HL-60 (cell line): ENCODE results near the gene ABCB1.

Experiments used
- DNase-seq, 2 experiments: peaks; one replicate each; pipeline ENCODE4 v3.0.0-alpha.2; 2010 to 2020; ENCODE audit warnings: low read depth in 1 of 2, low spot score in 1 of 2
- H3K27ac ChIP-seq: fragments of 250-450 bp; sonication (Bioruptor Pico); replicated peaks from 2 replicates; pipeline ENCODE4 v1.5.1; 2020; ENCODE audit warnings: mild to moderate bottlenecking, moderate library complexity
- H3K27me3 ChIP-seq: fragments of 250-450 bp; sonication (Bioruptor Pico); 2 replicates; pipeline ENCODE4 v1.5.1; 2021; ENCODE audit warnings: mild to moderate bottlenecking, moderate library complexity; ENCODE audit not compliant: insufficient read depth, poor library complexity, severe bottlenecking
- H3K4me3 ChIP-seq: replicated peaks from 2 replicates; pipeline ENCODE4 v1.5.1; 2011; ENCODE audit warnings: mild to moderate bottlenecking, control low read depth, low read length; ENCODE audit not compliant: insufficient read depth
- GABPA ChIP-seq: IDR thresholded peaks from 2 replicates; pipeline ENCODE4 v1.6.1; 2012; ENCODE audit warnings: low read depth
- POLR2AphosphoS5 ChIP-seq: IDR thresholded peaks from 2 replicates; pipeline ENCODE4 v1.6.1; 2012; ENCODE audit warnings: low read depth
- SPI1 ChIP-seq: IDR thresholded peaks from 2 replicates; pipeline ENCODE4 v1.6.1; 2012; ENCODE audit warnings: low read depth, mild to moderate bottlenecking, borderline replicate concordance
- TF ChIP-seq, protein P1 (sequence below): IDR thresholded peaks from one replicate; pipeline ENCODE4 v1.5.1; 2011; ENCODE audit warnings: low read length, control low read depth, inconsistent platforms; ENCODE audit not compliant: insufficient read depth
- TF ChIP-seq, protein P2 (sequence below): IDR thresholded peaks from 2 replicates; pipeline ENCODE4 v1.6.1; 2012; ENCODE audit warnings: low read depth; ENCODE audit not compliant: insufficient replicate concordance

ABCB1 gene

DNA sequence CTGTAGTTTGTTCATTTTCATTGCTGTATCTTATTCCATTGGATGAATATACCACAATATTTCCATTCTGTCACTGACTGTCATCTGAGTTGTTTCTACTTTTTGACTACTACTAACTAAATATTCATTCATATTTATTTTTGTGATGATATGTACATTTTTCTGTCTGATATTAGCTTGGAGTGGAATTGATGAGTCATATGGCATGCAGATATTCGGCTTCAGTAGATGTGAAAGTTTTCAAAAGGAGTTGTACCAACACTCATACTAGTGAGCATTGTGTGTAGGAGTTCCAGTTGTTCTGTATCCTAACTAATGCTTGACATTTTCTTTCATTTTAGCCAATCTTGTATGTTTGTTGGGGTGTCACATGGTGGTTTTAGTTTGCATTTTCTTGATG is 35.2 kb upstream of the ABCB1 start:
- Histone ChIP-seq H3K27me3 (peaks cover 2% of the 10 kb centered on the region), H3K4me3 (no peak overlapping the region), H3K27ac (no peak overlapping the region)
- DNase-seq: no peak
- TF ChIP-seq POLR2AphosphoS5: no peak
- no peak for TF ChIP-seq SPI1
- no peak for TF ChIP-seq GABPA
- TF ChIP-seq, protein P1, sequence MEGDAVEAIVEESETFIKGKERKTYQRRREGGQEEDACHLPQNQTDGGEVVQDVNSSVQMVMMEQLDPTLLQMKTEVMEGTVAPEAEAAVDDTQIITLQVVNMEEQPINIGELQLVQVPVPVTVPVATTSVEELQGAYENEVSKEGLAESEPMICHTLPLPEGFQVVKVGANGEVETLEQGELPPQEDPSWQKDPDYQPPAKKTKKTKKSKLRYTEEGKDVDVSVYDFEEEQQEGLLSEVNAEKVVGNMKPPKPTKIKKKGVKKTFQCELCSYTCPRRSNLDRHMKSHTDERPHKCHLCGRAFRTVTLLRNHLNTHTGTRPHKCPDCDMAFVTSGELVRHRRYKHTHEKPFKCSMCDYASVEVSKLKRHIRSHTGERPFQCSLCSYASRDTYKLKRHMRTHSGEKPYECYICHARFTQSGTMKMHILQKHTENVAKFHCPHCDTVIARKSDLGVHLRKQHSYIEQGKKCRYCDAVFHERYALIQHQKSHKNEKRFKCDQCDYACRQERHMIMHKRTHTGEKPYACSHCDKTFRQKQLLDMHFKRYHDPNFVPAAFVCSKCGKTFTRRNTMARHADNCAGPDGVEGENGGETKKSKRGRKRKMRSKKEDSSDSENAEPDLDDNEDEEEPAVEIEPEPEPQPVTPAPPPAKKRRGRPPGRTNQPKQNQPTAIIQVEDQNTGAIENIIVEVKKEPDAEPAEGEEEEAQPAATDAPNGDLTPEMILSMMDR: no peak
- TF ChIP-seq, protein P2, sequence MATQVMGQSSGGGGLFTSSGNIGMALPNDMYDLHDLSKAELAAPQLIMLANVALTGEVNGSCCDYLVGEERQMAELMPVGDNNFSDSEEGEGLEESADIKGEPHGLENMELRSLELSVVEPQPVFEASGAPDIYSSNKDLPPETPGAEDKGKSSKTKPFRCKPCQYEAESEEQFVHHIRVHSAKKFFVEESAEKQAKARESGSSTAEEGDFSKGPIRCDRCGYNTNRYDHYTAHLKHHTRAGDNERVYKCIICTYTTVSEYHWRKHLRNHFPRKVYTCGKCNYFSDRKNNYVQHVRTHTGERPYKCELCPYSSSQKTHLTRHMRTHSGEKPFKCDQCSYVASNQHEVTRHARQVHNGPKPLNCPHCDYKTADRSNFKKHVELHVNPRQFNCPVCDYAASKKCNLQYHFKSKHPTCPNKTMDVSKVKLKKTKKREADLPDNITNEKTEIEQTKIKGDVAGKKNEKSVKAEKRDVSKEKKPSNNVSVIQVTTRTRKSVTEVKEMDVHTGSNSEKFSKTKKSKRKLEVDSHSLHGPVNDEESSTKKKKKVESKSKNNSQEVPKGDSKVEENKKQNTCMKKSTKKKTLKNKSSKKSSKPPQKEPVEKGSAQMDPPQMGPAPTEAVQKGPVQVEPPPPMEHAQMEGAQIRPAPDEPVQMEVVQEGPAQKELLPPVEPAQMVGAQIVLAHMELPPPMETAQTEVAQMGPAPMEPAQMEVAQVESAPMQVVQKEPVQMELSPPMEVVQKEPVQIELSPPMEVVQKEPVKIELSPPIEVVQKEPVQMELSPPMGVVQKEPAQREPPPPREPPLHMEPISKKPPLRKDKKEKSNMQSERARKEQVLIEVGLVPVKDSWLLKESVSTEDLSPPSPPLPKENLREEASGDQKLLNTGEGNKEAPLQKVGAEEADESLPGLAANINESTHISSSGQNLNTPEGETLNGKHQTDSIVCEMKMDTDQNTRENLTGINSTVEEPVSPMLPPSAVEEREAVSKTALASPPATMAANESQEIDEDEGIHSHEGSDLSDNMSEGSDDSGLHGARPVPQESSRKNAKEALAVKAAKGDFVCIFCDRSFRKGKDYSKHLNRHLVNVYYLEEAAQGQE: no peak

DNA sequence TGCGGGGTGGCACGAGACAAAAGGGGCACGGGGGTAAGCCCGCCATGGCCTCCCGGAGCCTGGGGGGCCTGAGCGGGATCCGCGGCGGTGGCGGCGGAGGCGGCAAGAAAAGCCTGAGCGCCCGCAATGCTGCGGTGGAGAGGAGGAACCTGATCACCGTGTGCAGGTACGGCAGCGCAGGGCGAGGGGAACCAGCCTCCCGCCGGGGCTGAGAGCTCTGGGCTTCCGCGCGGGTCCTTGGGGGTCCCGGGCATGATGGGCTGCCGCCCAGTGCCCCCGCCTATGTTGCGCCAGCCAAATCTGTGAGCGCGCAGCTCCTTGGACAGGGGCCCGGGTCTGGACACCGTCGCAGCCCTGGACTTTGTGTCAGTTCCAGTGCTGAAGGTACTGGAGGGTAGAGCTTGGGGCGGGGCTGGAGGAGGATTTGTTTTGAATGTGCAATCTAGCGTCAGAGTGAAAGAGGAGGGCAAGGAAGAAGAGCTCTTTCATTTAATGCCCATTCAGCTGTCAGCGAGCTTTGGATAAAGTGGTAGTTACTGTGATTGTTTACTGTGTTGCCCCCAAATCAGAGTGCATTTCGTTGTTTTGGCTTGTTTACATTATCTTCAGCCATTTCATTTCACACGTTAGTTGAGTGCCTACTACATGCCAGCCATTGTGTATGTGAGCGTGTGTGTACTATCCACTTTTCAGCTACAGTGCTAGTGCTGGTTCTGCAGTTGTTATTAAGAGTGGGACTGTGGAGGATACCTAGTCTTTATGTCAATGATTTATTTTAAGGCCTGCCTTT is 28.3 kb upstream of the ABCB1 start:
- Histone ChIP-seq H3K27me3 (peaks cover 24% of the 10 kb centered on the region), H3K27ac (no peak overlapping the region), H3K4me3 (peak overlapping the region; percentile 55)
- TF ChIP-seq GABPA: no peak
- TF ChIP-seq, protein P2: no peak
- TF ChIP-seq, protein P1: no peak
- no peak for TF ChIP-seq SPI1
- TF ChIP-seq POLR2AphosphoS5: no peak
- no peak for DNase-seq

DNA sequence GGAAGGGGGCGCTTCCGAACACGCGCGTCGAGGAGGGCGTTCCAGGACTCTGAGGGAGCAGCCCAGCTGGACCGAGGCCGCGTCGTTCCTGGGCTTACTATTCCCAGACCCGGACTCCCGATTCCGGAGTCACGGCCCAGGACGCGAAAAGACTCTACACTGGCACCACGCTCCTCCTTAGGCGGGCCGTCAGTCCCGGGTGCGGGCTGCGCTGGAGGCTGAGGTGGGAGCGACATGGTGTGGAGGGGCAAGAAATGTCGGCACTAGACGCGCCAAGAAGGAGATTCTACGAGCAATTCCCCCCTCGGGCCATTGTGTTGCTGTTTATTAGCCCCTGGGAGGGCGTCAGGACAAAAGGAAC is 26.9 kb upstream of the ABCB1 start:
- TF ChIP-seq GABPA (no peak), POLR2AphosphoS5 (no peak), SPI1 (no peak)
- TF ChIP-seq, protein P1: no peak
- TF ChIP-seq, protein P2: no peak
- peak overlapping the region; percentile 55 for H3K4me3 ChIP-seq

More for the DNA sequence above, 26.9 kb upstream of the ABCB1 start:
- Histone ChIP-seq H3K27me3 (peaks cover 23% of the 10 kb centered on the region), H3K27ac (no peak overlapping the region)
- no peak for DNase-seq
